Activated CD4-positive, alpha-beta memory T cell treated with anti-CD3 and anti-CD28 coated beads, Interleukin-2, amount 10 ng/mL, durations not matched to agents 7 days and 5 days (primary cell): ENCODE measurements around the gene MS4A4A. TPM values are rescaled to one million over a fixed set of nuclear protein-coding genes. Genes with fewer than 3 reads are reported as not detected.

Experiments used
- CTCF ChIA-PET: fragments of 350-600 bp; sonication (Branson Sonifier 250); formaldehyde crosslinking; loops from one replicate; lab custom pipeline; 2021; ENCODE audit warnings: antibody characterized with exemption, inconsistent platforms; lab: Charles Lee
- POLR2A ChIA-PET: fragments of 350-600 bp; sonication (Branson Sonifier 250); formaldehyde crosslinking; loops from one replicate; lab custom pipeline; 2021; ENCODE audit warnings: antibody characterized with exemption; lab: Charles Lee
- DNase-seq: peaks from one replicate; pipeline ENCODE4 v3.0.0-alpha.2; 2020
- H3K27ac Mint-ChIP-seq: one replicate; pipeline ENCODE4 v1.8.0; 2021; ENCODE audit warnings: mild to moderate bottlenecking, mixed read lengths
- H3K27me3 Mint-ChIP-seq: one replicate; pipeline ENCODE4 v1.8.0; 2021; ENCODE audit warnings: mixed read lengths
- H3K36me3 Mint-ChIP-seq: one replicate; pipeline ENCODE4 v1.8.0; 2021; ENCODE audit warnings: low read depth, mixed read lengths
- H3K4me1 Mint-ChIP-seq: one replicate; pipeline ENCODE4 v1.8.0; 2021; ENCODE audit warnings: mixed read lengths
- H3K4me3 Mint-ChIP-seq: one replicate; pipeline ENCODE4 v1.8.0; 2021; ENCODE audit warnings: mild to moderate bottlenecking, mixed read lengths
- H3K9me3 Mint-ChIP-seq: one replicate; pipeline ENCODE4 v1.8.0; 2021; ENCODE audit warnings: mixed read lengths
- total RNA-seq, 2 experiments: library from RNA; stranded (reverse); gene quantifications; one replicate each; pipeline ENCODE4 v1.2.3, GENCODE V29; 2021

MS4A4A gene
- not detected for total RNA-seq

DNA sequence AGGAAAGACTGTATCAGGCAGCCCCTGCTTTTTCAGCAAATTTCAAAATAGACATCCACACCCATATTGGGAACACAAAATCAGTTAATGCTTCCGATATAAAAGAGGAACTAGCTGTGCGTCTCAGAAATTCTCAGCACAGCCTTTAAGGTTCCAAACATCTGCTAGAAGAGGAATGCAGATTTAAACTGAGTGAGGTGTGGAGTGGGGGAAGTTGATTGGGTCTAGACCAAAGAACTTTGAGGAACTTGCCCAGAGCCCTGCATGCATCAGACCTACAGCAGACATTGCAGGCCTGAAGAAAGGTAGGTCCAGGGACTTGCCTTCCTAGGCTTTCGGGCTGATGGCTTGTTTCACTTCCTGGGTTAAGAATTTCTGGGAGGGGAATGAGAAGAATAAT is at the start of gene MS4A4A:
TSS of gene MS4A4A (plus strand) at position 255 of the 400 bp plus-strand sequence. CDS start at position 265, 10 bp downstream.
- POLR2A ChIA-PET, result no interaction called here
- no peak for DNase-seq
- H3K27ac Mint-ChIP-seq, result no peak within 1 kb of the TSS
- no peaks in the 10 kb centered on the region for H3K36me3 Mint-ChIP-seq
- H3K9me3 Mint-ChIP-seq, result no peaks in the 10 kb centered on the region
- no peaks in the 10 kb centered on the region for H3K4me1 Mint-ChIP-seq
- CTCF ChIA-PET, result no interaction called here
- no peak within 1 kb of the TSS for H3K4me3 Mint-ChIP-seq
- H3K27me3 Mint-ChIP-seq, result peaks cover 18% of the 10 kb centered on the region

DNA sequence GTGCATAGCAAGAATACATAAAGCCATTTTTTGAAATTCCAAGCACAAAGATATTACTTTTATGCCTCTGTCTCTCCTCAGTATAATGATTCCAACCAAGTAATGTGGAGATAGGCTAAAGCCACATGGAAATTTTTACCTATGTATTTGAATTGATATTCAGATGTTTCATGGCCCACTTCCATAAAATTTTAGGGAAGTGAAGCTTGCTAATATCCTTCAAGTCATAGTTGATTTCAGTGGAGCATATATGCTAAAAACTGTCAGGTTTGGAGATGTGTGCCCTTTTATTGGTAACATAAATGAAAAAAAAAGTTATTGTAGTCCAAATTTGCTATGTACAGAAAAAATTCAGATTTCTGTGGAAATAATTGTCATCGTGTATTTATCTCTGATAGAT is 49.8 kb upstream of the MS4A4A start:
- POLR2A ChIA-PET, result no interaction called here
- H3K27me3 Mint-ChIP-seq, result peaks cover 11% of the 10 kb centered on the region
- no peak overlapping the region for H3K27ac Mint-ChIP-seq

GRCh38 chr11:60235321-60235720 is 45.1 kb upstream of the MS4A4A start:
- ChIA-PET POLR2A (no interaction called here), CTCF (interaction anchor here (1.8 kb wide), 1 partner anchor 16 kb away, joined by 4 read pairs; no protein-coding TSS in a partner anchor)
- H3K27ac Mint-ChIP-seq, result no peak overlapping the region
- peaks cover 21% of the 10 kb centered on the region for H3K27me3 Mint-ChIP-seq
- H3K4me1 Mint-ChIP-seq, result no peaks in the 10 kb centered on the region
- no peaks in the 10 kb centered on the region for H3K36me3 Mint-ChIP-seq
- DNase-seq, result no peak
- H3K4me3 Mint-ChIP-seq, result no peak overlapping the region
- no peaks in the 10 kb centered on the region for H3K9me3 Mint-ChIP-seq

More for the DNA sequence above, 49.8 kb upstream of the MS4A4A start:
- Mint-ChIP-seq H3K4me3 (no peak overlapping the region), H3K4me1 (no peaks in the 10 kb centered on the region), H3K36me3 (no peaks in the 10 kb centered on the region), H3K9me3 (no peaks in the 10 kb centered on the region)
- CTCF ChIA-PET, result no interaction called here
- no peak for DNase-seq

DNA sequence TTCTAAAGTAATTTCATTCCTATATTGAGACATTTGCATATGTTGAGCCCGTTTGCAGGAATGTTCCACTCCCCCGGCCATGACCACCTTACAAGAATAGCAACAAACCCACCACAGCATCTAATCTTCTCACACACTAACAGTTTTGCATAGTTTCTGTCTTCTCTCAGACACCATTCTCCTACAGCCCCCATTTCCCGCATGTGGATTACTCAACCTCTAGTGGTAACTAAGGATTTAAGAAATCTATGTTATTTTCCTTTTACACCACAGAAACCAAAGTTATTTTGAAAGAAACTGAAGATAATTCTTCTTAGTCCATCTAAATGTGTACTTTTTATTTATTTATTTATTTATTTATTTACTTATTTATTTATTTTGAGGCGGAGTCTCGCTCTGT is 39.8 kb upstream of the MS4A4A start:
- ChIA-PET POLR2A (no interaction called here), CTCF (no interaction called here)
- Mint-ChIP-seq H3K4me3 (no peak overlapping the region), H3K9me3 (no peaks in the 10 kb centered on the region), H3K27ac (no peak overlapping the region), H3K36me3 (no peaks in the 10 kb centered on the region), H3K4me1 (no peaks in the 10 kb centered on the region), H3K27me3 (peaks cover 17% of the 10 kb centered on the region)
- no peak for DNase-seq

- ChIA-PET POLR2A (no interaction called here), CTCF (no interaction called here)
- peaks cover 21% of the 10 kb centered on the region for H3K27me3 Mint-ChIP-seq
Measured at GRCh38 chr11:60241786-60242185, 38.7 kb upstream of the MS4A4A start.

DNA sequence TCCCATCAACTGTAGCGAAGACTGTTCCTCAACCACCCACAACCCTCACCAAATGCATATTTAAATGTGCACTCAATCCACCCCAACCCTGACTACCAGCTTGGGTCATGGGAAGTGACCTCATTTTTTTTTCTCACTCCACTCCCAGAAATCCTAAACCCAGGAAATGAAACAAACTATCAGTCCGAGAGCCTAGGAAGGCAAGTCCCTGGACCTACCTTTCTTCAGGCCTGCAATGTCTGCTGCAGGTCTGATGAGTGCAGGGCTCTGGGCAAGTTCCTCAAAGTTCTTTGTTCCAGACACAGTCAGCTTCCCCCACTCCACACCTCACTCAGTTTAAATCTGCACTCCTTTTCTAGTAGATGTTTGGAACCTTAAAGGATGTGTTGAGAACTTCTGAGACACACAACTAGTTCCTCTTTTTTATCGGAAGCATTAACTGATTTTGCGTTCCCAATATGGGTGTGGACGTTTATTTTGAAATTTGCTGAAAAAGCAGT is 37.7 kb upstream of the MS4A4A start, which contains the start of gene MS4A4E:
TSS of gene MS4A4E (minus strand) at position 398 of the 500 bp plus-strand sequence. CDS start 13,082 bp downstream, outside the sequence.
- DNase-seq, result no peak
- H3K36me3 Mint-ChIP-seq, result no peaks in the 10 kb centered on the region
- H3K4me1 Mint-ChIP-seq, result no peaks in the 10 kb centered on the region
- no peak within 1 kb of the TSS for H3K4me3 Mint-ChIP-seq
- no peaks in the 10 kb centered on the region for H3K9me3 Mint-ChIP-seq
- H3K27ac Mint-ChIP-seq, result no peak within 1 kb of the TSS
- peaks cover 18% of the 10 kb centered on the region for H3K27me3 Mint-ChIP-seq
- ChIA-PET CTCF (no interaction called here), POLR2A (no interaction called here)

More at GRCh38 chr11:60241786-60242185, 38.7 kb upstream of the MS4A4A start:
- Mint-ChIP-seq H3K36me3 (no peaks in the 10 kb centered on the region), H3K4me3 (no peak overlapping the region), H3K27ac (no peak overlapping the region), H3K4me1 (no peaks in the 10 kb centered on the region), H3K9me3 (no peaks in the 10 kb centered on the region)
- DNase-seq, result no peak

DNA sequence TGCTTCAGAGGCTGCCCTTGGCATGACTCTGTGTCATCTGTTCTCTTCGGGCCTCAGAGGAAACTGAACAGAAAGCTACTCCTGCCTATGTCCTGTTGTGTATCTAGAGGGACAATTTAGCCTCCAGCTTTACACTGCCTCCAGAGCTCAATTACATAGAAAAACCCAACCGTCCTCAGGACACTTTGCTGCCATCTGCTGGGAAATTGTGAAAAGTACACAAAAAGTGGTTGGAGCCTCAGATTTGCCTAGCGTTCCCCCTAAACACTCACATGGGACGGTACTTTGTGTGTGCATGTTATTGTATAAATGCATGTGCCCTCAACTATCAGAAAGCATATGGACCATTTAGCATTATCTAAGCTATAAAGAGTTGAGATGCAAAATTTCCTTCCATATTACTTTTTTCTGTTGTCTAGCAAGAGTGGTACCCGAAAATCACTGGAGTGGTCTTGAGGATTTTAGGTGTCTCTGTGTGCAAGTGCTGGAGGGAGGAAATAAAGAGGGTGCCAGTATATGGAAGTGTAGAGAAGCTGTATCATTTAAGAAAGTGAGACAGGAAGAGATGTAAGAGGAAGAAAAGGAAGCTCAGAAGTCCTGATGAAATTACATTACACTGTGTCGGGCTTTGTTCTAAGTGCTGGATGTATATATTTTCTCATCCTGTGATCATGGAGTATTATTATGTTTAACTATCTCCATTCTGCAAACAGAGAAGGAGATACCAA is 28.8 kb upstream of the MS4A4A start:
- H3K36me3 Mint-ChIP-seq, result no peaks in the 10 kb centered on the region
- H3K9me3 Mint-ChIP-seq, result peaks cover 5% of the 10 kb centered on the region
- no peak overlapping the region for H3K4me3 Mint-ChIP-seq
- H3K4me1 Mint-ChIP-seq, result no peaks in the 10 kb centered on the region
- no peak overlapping the region for H3K27ac Mint-ChIP-seq
- ChIA-PET CTCF (interaction anchor here (0.9 to 1.6 kb wide), 6 partner anchors 13 to 333 kb away, joined by 3 to 8 read pairs (median 3); no protein-coding TSS in a partner anchor), POLR2A (no interaction called here)
- H3K27me3 Mint-ChIP-seq, result peaks cover 11% of the 10 kb centered on the region
- DNase-seq, result no peak

GRCh38 chr11:60252213-60253108 is 28.0 kb upstream of the MS4A4A start:
- no peak overlapping the region for H3K27ac Mint-ChIP-seq
- ChIA-PET CTCF (interaction anchor here (1.0 to 1.5 kb wide), 3 partner anchors 17 to 334 kb away, joined by 3 to 4 read pairs (median 3); no protein-coding TSS in a partner anchor), POLR2A (no interaction called here)
- peaks cover 5% of the 10 kb centered on the region for H3K9me3 Mint-ChIP-seq
- no peaks in the 10 kb centered on the region for H3K36me3 Mint-ChIP-seq
- no peaks in the 10 kb centered on the region for H3K4me1 Mint-ChIP-seq
- peaks cover 10% of the 10 kb centered on the region for H3K27me3 Mint-ChIP-seq
- H3K4me3 Mint-ChIP-seq, result no peak overlapping the region
- DNase-seq, result no peak

GRCh38 chr11:60257956-60258722 is 22.3 kb upstream of the MS4A4A start:
- H3K4me3 Mint-ChIP-seq, result no peak overlapping the region
- ChIA-PET CTCF (no interaction called here), POLR2A (no interaction called here)
- H3K27ac Mint-ChIP-seq, result no peak overlapping the region
- no peaks in the 10 kb centered on the region for H3K36me3 Mint-ChIP-seq
- H3K4me1 Mint-ChIP-seq, result no peaks in the 10 kb centered on the region
- H3K27me3 Mint-ChIP-seq, result peaks cover 6% of the 10 kb centered on the region
- peaks cover 5% of the 10 kb centered on the region for H3K9me3 Mint-ChIP-seq
- DNase-seq, result no peak

- Mint-ChIP-seq H3K9me3 (no peaks in the 10 kb centered on the region), H3K4me3 (no peak overlapping the region), H3K27ac (no peak overlapping the region), H3K36me3 (no peaks in the 10 kb centered on the region), H3K27me3 (peaks cover 6% of the 10 kb centered on the region), H3K4me1 (no peaks in the 10 kb centered on the region)
- no peak for DNase-seq
- CTCF ChIA-PET, result no interaction called here
- POLR2A ChIA-PET, result no interaction called here
Measured at GRCh38 chr11:60261014-60261413, 19.5 kb upstream of the MS4A4A start.

GRCh38 chr11:60263402-60263801 is 17.1 kb upstream of the MS4A4A start:
- no peak overlapping the region for H3K27ac Mint-ChIP-seq
- no peaks in the 10 kb centered on the region for H3K9me3 Mint-ChIP-seq
- no peaks in the 10 kb centered on the region for H3K4me1 Mint-ChIP-seq
- DNase-seq, result no peak
- H3K36me3 Mint-ChIP-seq, result no peaks in the 10 kb centered on the region
- POLR2A ChIA-PET, result no interaction called here
- CTCF ChIA-PET, result no interaction called here
- H3K4me3 Mint-ChIP-seq, result no peak overlapping the region
- peaks cover 11% of the 10 kb centered on the region for H3K27me3 Mint-ChIP-seq

DNA sequence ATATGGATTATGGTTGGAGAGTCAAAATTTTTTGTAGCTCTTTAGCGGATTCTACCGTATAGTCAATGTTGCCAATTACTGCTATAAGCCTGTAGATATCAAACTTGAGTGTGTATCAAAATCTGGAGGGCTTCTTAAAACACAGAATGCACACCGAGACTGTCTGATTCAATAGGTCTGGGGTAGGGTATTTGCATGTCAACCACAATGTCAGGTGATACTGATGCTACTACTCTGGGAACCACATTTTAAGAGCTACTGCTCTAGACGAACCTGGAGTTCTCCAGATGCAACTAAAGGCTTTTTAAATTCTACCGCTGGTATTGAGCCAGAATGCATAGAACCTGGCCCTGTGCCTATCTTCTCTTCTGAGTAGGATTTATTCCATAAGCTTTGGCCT is 15.8 kb upstream of the MS4A4A start:
- DNase-seq, result no peak
- Mint-ChIP-seq H3K4me3 (no peak overlapping the region), H3K27ac (no peak overlapping the region), H3K9me3 (no peaks in the 10 kb centered on the region), H3K36me3 (no peaks in the 10 kb centered on the region), H3K4me1 (no peaks in the 10 kb centered on the region), H3K27me3 (peaks cover 16% of the 10 kb centered on the region)
- POLR2A ChIA-PET, result no interaction called here
- CTCF ChIA-PET, result interaction anchor here (2.2 kb wide), 1 partner anchor 14 kb away, joined by 8 read pairs; no protein-coding TSS in a partner anchor
